A172 (cell line): Measurements from ENCODE around the gene USP49. TPM values are rescaled to one million over a fixed set of nuclear protein-coding genes. Genes with fewer than 3 reads are reported as not detected.
A peak's percentile ranks its signal among the peaks of the same experiment; 100 is the strongest.
"Not testable (repeated sequence)": the region's sequence is repeated elsewhere in the genome, so short reads cannot be mapped to it uniquely, and the experiment has no call there.

ENCODE experiments used
- DNase-seq: peaks from one replicate; pipeline ENCODE4 v3.0.0-alpha.2; 2015; ENCODE audit warnings: low spot score
- total RNA-seq: library from RNA; depleted of rRNA; stranded (reverse); fragments of >200 nt; shearing (Covaris generic); gene quantifications from 2 replicates; pipeline ENCODE4 v1.2.3, GENCODE V29; 2014

The USP49 gene
- total RNA-seq, 1 experiment from 2014 or later = 1.1 TPM

DNA sequence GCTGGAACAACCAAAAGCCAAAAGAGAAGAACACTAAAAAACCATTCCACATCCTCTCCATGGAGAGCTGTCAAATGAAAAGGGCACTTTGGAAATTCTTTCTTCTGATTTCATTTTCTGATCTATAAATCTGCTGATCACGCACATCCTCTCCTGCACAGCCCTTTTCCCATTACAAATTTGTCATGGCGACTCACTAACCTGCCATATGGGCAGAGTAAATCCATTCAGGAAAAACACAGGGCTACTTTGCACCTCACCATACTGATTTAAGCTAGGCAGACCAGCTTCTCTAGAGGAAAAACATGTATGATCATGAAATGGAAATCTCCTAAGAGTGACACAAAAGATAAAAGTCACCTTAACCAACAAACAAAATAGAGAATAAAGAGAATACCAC is 81.7 kb downstream of the USP49 start:
- no peak for DNase-seq

- not testable (repeated sequence) for DNase-seq
Observed at GRCh38 chr6:41811946-41812345, 83.2 kb downstream of the USP49 start.

DNA sequence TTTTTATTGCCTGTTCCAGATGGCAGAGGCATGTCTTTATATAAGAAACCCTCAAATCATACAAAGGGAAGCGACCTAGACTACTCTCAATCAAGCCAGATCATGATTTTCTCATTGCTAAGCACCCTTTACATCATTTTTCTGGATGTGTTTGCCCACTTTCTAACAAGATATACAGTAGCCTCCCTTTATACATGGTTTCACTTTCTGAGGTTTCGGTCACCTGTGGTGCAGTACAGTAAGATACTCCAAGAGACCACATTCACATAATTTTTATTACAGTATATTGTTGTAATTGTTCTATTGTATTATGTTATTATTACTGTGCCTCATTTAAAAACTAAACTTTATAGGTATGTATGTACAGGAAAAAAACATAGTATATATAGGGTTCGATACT is 84.1 kb downstream of the USP49 start:
- DNase-seq = no peak

GRCh38 chr6:41805830-41806774 is 89.1 kb downstream of the USP49 start:
- no peak for DNase-seq

GRCh38 chr6:41801380-41801779 is 93.8 kb downstream of the USP49 start:
- no peak for DNase-seq

DNA sequence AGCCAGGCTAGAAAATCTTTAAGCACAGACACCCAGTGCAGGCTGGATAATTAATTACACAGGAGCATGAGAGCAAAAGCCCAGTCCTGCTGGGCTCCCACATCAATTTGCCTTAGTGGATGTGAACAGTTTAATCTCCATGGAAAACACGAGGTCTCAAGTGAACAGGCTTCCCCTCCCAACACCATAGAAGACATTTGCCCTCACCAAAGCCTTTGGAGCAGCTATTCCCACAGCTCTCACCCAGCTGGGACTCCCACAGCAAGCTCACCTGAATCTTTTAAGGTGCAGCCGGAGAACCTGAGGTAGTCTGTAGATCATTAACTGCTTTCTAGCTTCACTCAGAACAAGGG is 95.6 kb downstream of the USP49 start:
- DNase-seq = no peak

- no peak for DNase-seq
Observed at GRCh38 chr6:41798901-41799558, 96.1 kb downstream of the USP49 start.

- DNase-seq = no peak
Observed at GRCh38 chr6:41796474-41796873, 98.7 kb downstream of the USP49 start.

DNA sequence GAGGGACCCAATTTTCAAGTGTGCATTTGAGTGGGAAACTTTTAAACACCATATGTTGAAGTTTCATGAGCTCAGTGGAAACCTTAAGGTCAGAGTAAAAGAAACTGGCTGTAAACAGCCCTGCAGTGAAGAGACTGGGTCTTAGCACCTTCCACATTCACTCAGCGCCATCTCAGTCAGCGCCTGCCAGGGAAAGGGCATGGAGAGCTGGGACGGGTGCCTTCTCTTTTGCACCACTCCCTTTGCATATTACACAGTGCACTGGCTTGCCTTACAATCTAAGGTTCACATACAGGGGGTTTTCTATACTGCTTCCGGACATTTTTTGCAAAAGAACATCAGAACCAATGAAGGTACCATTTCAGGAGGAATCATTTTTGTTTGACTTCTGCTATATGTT is 103.2 kb downstream of the USP49 start:
- DNase-seq = no peak

DNA sequence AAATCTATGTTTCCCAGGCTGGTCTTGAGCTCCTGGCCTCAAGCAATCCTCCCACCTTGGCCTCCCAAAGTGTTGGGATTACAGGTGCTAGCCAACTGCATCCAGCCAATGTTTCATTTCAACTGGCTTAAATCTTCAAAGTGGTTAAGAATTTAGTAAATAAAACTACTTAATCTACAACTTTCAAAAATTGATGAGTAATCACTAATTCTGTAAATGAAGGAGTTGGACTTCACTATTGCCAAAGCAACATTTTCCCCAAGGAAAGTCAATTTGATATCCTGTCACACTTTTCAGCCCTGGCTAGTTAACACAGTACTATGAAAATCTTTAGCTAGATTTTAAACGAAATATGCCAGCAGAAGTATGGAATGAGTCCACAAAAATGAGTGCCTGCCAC is 103.9 kb downstream of the USP49 start:
- DNase-seq = no peak

DNA sequence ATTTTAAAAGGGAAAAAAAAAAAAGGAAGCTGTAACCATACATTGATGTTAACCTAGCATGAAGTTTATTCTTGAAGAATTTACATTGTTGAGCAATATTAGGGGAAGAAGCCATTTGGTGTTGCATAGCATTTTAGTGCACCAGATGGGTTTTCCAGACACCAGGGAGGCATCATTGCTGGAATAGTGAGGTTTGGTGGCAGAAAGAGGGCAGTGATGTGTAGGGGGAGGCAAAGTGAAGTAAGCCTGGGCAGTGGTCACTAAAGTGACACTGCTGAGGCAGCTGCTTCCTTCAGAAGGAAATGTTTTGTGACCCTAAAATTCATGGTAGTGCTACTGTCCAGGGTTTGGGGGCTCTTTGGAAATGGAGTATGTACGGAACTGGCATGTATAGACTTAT is 105.1 kb downstream of the USP49 start:
- DNase-seq = no peak

GRCh38 chr6:41789390-41789724 is 105.8 kb downstream of the USP49 start:
- no peak for DNase-seq

- peak; percentile 87 for DNase-seq
Observed at GRCh38 chr6:41787219-41787917, 107.8 kb downstream of the USP49 start, which contains the start of gene TOMM6. Gene TOMM6, plus strand, starts transcription at chr6:41787694. Its CDS starts 4 bp downstream, at chr6:41787698.

DNA sequence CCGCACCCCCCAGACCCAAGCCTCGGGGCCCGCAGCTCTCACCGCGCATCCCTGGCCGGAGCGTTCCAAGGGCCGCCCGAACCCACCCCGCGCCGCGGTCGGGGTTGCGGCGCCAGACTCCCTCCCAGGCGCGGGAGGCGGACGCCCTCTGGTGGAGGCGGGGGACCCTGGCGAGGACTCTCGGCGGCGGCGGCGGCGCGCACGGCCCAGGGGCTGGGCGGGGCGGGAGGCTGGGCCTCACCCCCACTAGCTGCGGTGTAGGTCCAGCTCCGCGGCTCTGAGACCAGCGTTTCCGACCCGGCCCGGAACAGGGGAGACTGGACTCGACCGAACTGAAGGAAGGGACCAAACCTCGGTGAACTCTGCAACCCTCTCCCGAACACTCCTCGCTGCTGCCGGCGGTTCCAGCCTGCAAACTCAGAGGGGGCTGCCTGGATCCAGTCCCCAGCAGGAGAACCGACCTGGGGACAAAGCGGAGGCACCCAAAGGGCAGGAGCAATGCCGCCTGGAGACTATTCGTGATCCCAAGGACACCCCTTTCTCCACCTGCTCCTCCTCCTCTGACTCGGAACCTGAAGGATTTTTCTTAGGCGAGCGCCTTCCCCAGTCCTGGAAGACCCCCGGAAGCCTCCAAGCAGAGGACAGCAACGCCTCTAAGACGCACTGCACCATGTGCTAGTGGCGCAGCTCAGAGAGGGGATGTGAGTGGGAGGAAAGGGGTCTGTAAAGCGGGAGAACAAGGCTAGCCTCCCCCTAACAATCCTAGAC is 108.5 kb downstream of the USP49 start:
- DNase-seq = peak; percentile 45

- no peak for DNase-seq
Observed at GRCh38 chr6:41785689-41786450, 109.3 kb downstream of the USP49 start.

- DNase-seq = no peak
Observed at GRCh38 chr6:41785254-41785653, 109.9 kb downstream of the USP49 start.

- no peak for DNase-seq
Observed at GRCh38 chr6:41784581-41785171, 110.5 kb downstream of the USP49 start.

GRCh38 chr6:41783106-41783780 is 111.9 kb downstream of the USP49 start:
- no peak for DNase-seq

DNA sequence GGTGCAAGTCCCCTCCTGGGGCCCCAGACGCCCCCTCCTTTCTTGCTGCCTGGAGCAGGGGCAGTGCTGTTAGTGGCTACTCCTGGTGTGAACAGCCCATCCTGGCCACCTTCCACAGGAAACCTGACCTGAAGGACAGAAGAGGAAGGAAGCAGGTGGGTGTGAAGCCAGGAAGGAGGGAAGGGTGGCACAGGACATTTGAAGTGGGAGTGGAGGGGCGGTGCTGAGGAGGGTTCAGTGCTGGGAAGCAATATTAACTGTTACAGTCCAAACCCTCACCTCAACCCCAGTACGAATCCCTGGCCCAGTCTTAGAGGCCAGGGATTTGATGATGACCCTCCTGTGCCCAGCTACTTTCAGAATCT is 113.8 kb downstream of the USP49 start:
- DNase-seq = no peak
